Lower leg skin (tissue), 3 donors: ENCODE measurements around the gene RNF213.

Experiments
- POLR2A ChIP-seq, 2 donors: fragments of 450-650 bp; IDR thresholded peaks; one replicate each; pipeline ENCODE4 v1.6.1; 2016 to 2017; ENCODE audit warnings: antibody characterized with exemption in 2 of 2, mild to moderate bottlenecking in 1 of 2, moderate library complexity in 1 of 2
- TF ChIP-seq, protein P1 (sequence below), 3 donors: fragments of 450-650 bp; IDR thresholded peaks; one replicate each; pipeline ENCODE4 v1.5.1; 2016; ENCODE audit warnings: antibody characterized with exemption in 3 of 3, mild to moderate bottlenecking in 3 of 3, moderate library complexity in 2 of 3

DNA sequence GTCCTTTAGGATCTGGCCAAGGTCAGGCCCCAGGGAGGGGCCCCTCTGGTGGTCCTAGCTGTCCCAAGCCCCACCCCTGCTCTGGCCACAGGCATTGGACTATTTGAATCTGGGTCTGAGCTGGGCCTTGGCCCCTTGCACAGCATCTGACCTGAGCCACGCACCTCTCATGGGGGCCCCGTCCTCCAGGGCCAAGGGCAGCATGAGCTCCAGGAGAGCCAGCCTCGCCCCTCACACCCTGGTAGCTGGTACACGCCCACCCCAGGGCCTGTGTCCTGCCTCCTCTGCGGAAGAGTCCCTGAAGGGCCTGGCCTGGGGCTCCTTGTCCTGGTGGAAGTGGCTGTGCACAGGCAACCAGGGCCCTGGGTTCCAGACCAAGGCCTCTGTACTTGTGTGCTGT, 178.2 kb downstream of the RNF213 start:
- TF ChIP-seq, protein P1, sequence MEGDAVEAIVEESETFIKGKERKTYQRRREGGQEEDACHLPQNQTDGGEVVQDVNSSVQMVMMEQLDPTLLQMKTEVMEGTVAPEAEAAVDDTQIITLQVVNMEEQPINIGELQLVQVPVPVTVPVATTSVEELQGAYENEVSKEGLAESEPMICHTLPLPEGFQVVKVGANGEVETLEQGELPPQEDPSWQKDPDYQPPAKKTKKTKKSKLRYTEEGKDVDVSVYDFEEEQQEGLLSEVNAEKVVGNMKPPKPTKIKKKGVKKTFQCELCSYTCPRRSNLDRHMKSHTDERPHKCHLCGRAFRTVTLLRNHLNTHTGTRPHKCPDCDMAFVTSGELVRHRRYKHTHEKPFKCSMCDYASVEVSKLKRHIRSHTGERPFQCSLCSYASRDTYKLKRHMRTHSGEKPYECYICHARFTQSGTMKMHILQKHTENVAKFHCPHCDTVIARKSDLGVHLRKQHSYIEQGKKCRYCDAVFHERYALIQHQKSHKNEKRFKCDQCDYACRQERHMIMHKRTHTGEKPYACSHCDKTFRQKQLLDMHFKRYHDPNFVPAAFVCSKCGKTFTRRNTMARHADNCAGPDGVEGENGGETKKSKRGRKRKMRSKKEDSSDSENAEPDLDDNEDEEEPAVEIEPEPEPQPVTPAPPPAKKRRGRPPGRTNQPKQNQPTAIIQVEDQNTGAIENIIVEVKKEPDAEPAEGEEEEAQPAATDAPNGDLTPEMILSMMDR (IDR thresholded peaks at IDR 0.05) = no peak
- no peak for TF ChIP-seq POLR2A (IDR thresholded peaks at IDR 0.05)
